Left lobe of liver (tissue), 2 donors: Measurements from ENCODE around the gene SLC25A25. TPM values are rescaled to one million over a fixed set of nuclear protein-coding genes. Genes with fewer than 3 reads are reported as not detected.

Source experiments
- ATAC-seq: fragments of 200-7000 bp; cut with Tn5 transposase; one replicate; pipeline ENCODE4 v1.9.1; 2020; ENCODE audit warnings: mild to moderate bottlenecking, moderate library complexity
- DNase-seq: peaks from one replicate; pipeline ENCODE4 v3.0.0-alpha.2; 2020; ENCODE audit warnings: low spot score
- total RNA-seq: library from RNA; stranded (reverse); gene quantifications from one replicate; pipeline ENCODE4 v1.2.1, GENCODE V29; 2021
- donor health status: DM: no; HTN: no; CAD: no; lungs with moderate emphysema.
- donor health status: DM: no; HTN: yes; CAD: no.

SLC25A25 gene
- total RNA-seq, 1 donor from 2014 or later: 76.9 TPM

- DNase-seq (no peak), ATAC-seq (no peak)
These were observed 73.6 kb downstream of the SLC25A25 start for GRCh38 chr9:128141604-128142003.

GRCh38 chr9:128142061-128142460 is 74.0 kb downstream of the SLC25A25 start:
- DNase-seq: no peak
- ATAC-seq: peak; percentile 29

- ATAC-seq (no peak), DNase-seq (no peak)
These were observed 74.6 kb downstream of the SLC25A25 start for GRCh38 chr9:128142596-128142995.

- ATAC-seq: peak; percentile 7
- DNase-seq: no peak
These were observed 75.7 kb downstream of the SLC25A25 start for GRCh38 chr9:128143525-128144238.

GRCh38 chr9:128144239-128145181 is 76.5 kb downstream of the SLC25A25 start:
- ATAC-seq: no peak
- no peak for DNase-seq

GRCh38 chr9:128145536-128145935 is 77.5 kb downstream of the SLC25A25 start:
- ATAC-seq (no peak), DNase-seq (no peak)

GRCh38 chr9:128145951-128146351 is 77.9 kb downstream of the SLC25A25 start:
- DNase-seq (no peak), ATAC-seq (no peak)

- no peak for DNase-seq
These were observed 78.6 kb downstream of the SLC25A25 start for GRCh38 chr9:128146591-128147120.

GRCh38 chr9:128148509-128149000 is 80.5 kb downstream of the SLC25A25 start:
- ATAC-seq: peak; percentile 3
- no peak for DNase-seq

More at GRCh38 chr9:128146591-128147120, 78.6 kb downstream of the SLC25A25 start:
- ATAC-seq: no peak

GRCh38 chr9:128149001-128149701 is 81.1 kb downstream of the SLC25A25 start, which contains the start of gene LCN2:
TSS of gene LCN2 (plus strand) at chr9:128149453. CDS start at chr9:128149526, 73 bp downstream.
- peak; percentile 80 for ATAC-seq

GRCh38 chr9:128149951-128150593 is 82.0 kb downstream of the SLC25A25 start:
- DNase-seq (no peak), ATAC-seq (no peak)

More at GRCh38 chr9:128149001-128149701, 81.1 kb downstream of the SLC25A25 start, which contains the start of gene LCN2:
- peak; percentile 82 for DNase-seq

- ATAC-seq: no peak
- no peak for DNase-seq
These were observed 82.7 kb downstream of the SLC25A25 start for GRCh38 chr9:128150594-128151308.

- no peak for DNase-seq
- ATAC-seq: no peak
These were observed 83.5 kb downstream of the SLC25A25 start for GRCh38 chr9:128151309-128152132.

- no peak for ATAC-seq
These were observed 84.4 kb downstream of the SLC25A25 start for GRCh38 chr9:128152133-128153059.

GRCh38 chr9:128153060-128153946 is 85.3 kb downstream of the SLC25A25 start:
- ATAC-seq (no peak), DNase-seq (no peak)

More at GRCh38 chr9:128152133-128153059, 84.4 kb downstream of the SLC25A25 start:
- no peak for DNase-seq
